ENCODE results near the gene METTL1.
A peak's percentile ranks its signal among the peaks of the same experiment; 100 is the strongest.

The METTL1 gene

DNA sequence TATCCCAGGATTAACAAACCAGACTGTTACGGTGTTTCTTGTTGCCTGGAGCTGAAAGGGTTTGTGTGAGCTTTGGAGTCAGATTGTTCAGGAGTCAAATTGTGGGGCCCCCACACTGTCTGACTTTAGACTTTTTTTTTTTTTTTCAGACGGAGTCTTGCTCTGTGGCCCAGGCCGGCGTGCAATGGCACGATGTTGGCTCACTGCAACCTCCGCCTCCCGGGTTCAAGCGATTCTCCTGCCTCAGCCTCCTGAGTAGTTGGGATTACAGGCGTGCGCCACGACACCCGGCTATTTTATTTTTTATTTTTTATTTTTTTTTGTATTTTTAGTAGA, 11.5 kb upstream of the METTL1 start:
- Histone ChIP-seq H3K23ac (ENCODE audit: low read length in 2 of 2) (no peak overlapping the region), H3K79me1 (replicated peaks; ENCODE audit: low read length, poor library complexity, severe bottlenecking) (peaks cover 23% of the 10 kb centered on the region), H3K4ac (ENCODE audit: low read depth in 1 of 2, low read length in 2 of 2) (no peak overlapping the region), H3K9ac (ENCODE audit: low read length) (peak overlapping the region; percentile 96), H2BK120ac (ENCODE audit: low read depth, low read length) (no peak overlapping the region), H4K91ac (ENCODE audit: low read length) (no peak overlapping the region), H2BK12ac (ENCODE audit: low read length in 2 of 2) (no peak overlapping the region), H2AK5ac (ENCODE audit: low read length, severe bottlenecking) (no peak overlapping the region), H2AFZ (ENCODE audit: low read depth, low read length) (no peak overlapping the region), H2BK5ac (ENCODE audit: low read depth, low read length, poor library complexity, severe bottlenecking) (no peak overlapping the region), H3K27ac (ENCODE audit: low read length, poor library complexity, severe bottlenecking) (no peak overlapping the region), H3K4me2 (ENCODE audit: low read length, poor library complexity, severe bottlenecking) (peak overlapping the region; percentile 97), H3K18ac (ENCODE audit: low read depth in 1 of 2, low read length in 2 of 2) (no peak overlapping the region), H2BK15ac (ENCODE audit: low read depth, poor library complexity, severe bottlenecking) (no peak overlapping the region), H3K27me3 (ENCODE audit: control insufficient read depth in 1 of 2, insufficient read depth in 1 of 2, low read length in 2 of 2) (no peaks in the 10 kb centered on the region), H3K4me3 (ENCODE audit: insufficient read depth in 1 of 2, low read depth in 1 of 2, low read length in 2 of 2) (peak overlapping the region in 1 of 2 experiments; percentile 99), H3K14ac (ENCODE audit: low read length in 2 of 2) (no peak overlapping the region), H3K4me1 (ENCODE audit: control insufficient read depth, insufficient read depth, low read depth, low read length) (no peaks in the 10 kb centered on the region), H3K36me3 (ENCODE audit: control insufficient read depth in 1 of 2, insufficient read depth in 2 of 2, low read depth in 1 of 2, low read length in 2 of 2) (peaks cover 16 to 57% of the 10 kb centered on the region in 2 experiments), H3K9me3 (ENCODE audit: control insufficient read depth, low read length) (no peaks in the 10 kb centered on the region), H4K8ac (ENCODE audit: low read length) (no peak overlapping the region)
- DNase-seq = no peak
- 92% methylated on average over 10 of the region's 12 CpGs for WGBS

DNA sequence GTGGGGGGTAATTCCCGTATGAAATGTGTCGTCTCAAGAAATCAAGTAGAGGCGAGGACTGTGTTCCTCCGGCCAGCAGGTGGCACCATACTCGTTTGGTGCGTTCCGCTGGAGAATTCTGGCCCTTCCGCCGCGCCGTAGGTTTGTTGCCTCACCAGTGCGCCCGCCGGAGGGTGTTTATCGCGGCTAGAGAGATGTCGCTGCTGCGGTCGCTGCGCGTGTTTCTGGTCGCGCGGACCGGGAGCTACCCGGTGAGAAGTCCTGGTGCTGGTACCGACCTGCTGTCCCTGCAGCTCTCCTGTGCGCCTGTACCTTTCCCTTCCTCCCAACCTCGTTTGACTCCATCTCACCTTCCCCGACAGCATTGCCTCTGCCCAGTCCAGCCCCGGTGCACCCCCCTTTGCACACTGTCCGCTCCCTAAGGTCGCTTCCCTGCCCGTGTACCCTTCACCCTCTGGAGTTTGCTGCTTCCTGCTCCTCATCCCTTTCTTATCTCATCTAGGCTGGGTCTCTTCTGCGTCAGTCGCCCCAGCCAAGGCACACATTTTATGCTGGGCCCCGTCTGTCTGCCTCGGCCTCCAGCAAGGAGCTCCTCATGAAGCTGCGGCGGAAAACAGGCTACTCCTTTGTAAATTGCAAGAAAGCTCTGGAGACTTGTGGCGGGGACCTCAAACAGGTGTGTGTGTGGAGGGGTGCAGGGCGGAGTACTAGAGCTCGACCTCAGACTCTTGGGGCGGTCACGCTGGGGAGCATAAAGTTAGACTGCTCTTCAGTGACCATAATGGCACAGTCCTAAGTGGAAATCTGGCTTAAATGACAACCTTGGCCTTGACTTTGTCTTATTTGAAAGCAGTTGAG, 10.9 kb upstream of the METTL1 start, which contains the start of gene TSFM:
Gene TSFM (plus strand): TSS at position 180 of the 858 bp plus-strand sequence. CDS start 15 bp downstream, at position 195.
- H4K91ac ChIP-seq (ENCODE audit: low read length) = peak within 1 kb of the TSS; percentile 66
- peak; percentile 96 for DNase-seq
- H2AFZ ChIP-seq (ENCODE audit: low read depth, low read length) = peak within 1 kb of the TSS; percentile 59
- no peaks in the 10 kb centered on the region for H3K4me1 ChIP-seq (ENCODE audit: control insufficient read depth, insufficient read depth, low read depth, low read length)
- H3K23ac ChIP-seq (ENCODE audit: low read length in 2 of 2) = no peak within 1 kb of the TSS
- H3K27ac ChIP-seq (ENCODE audit: low read length, poor library complexity, severe bottlenecking) = no peak within 1 kb of the TSS
- H2BK15ac ChIP-seq (ENCODE audit: low read depth, poor library complexity, severe bottlenecking) = peak within 1 kb of the TSS; percentile 36
- no peak within 1 kb of the TSS for H2BK5ac ChIP-seq (ENCODE audit: low read depth, low read length, poor library complexity, severe bottlenecking)
- H3K4me2 ChIP-seq (ENCODE audit: low read length, poor library complexity, severe bottlenecking) = peak within 1 kb of the TSS; percentile 97
- WGBS = 4% methylated on average over 45 of the region's 45 CpGs
- H4K8ac ChIP-seq (ENCODE audit: low read length) = peak within 1 kb of the TSS; percentile 96
- no peaks in the 10 kb centered on the region for H3K9me3 ChIP-seq (ENCODE audit: control insufficient read depth, low read length)
- peak within 1 kb of the TSS; percentile 32 to 79 for H3K4ac ChIP-seq (ENCODE audit: low read depth in 1 of 2, low read length in 2 of 2)
- peak within 1 kb of the TSS; percentile 81 to 99 for H3K4me3 ChIP-seq (ENCODE audit: insufficient read depth in 1 of 2, low read depth in 1 of 2, low read length in 2 of 2)
- peak within 1 kb of the TSS in 1 of 2 experiments; percentile 44 for H3K18ac ChIP-seq (ENCODE audit: low read depth in 1 of 2, low read length in 2 of 2)
- no peak within 1 kb of the TSS for H3K14ac ChIP-seq (ENCODE audit: low read length in 2 of 2)
- H2BK120ac ChIP-seq (ENCODE audit: low read depth, low read length) = no peak within 1 kb of the TSS
- H3K36me3 ChIP-seq (ENCODE audit: control insufficient read depth in 1 of 2, insufficient read depth in 2 of 2, low read depth in 1 of 2, low read length in 2 of 2) = peaks cover 12 to 51% of the 10 kb centered on the region in 2 experiments
- H3K27me3 ChIP-seq (ENCODE audit: control insufficient read depth in 1 of 2, insufficient read depth in 1 of 2, low read length in 2 of 2) = no peaks in the 10 kb centered on the region
- H3K79me1 ChIP-seq (replicated peaks; ENCODE audit: low read length, poor library complexity, severe bottlenecking) = peaks cover 23% of the 10 kb centered on the region
- peak within 1 kb of the TSS; percentile 96 for H3K9ac ChIP-seq (ENCODE audit: low read length)
- no peak within 1 kb of the TSS for H2BK12ac ChIP-seq (ENCODE audit: low read length in 2 of 2)
- no peak within 1 kb of the TSS for H2AK5ac ChIP-seq (ENCODE audit: low read length, severe bottlenecking)

DNA sequence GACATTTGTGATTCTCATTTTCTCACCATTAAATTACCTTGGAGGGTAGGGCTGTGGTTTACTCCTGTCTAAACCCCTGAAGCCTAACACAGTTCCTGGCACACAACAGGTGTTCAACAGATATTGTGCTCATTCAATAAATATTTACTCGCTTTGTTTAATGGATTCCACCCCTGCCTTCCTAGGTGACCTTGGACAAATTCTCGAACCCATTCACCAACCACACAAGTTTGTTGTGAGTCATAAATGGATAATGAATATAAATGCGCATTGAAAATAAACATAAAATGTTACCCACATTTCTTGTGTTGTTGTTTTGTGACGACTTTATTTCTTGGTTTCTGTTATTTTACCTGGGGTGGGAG, 10.3 kb upstream of the METTL1 start:
- Histone ChIP-seq H3K4ac (ENCODE audit: low read depth in 1 of 2, low read length in 2 of 2) (no peak overlapping the region), H3K4me3 (ENCODE audit: insufficient read depth in 1 of 2, low read depth in 1 of 2, low read length in 2 of 2) (peak overlapping the region in 1 of 2 experiments; percentile 99), H2BK15ac (ENCODE audit: low read depth, poor library complexity, severe bottlenecking) (no peak overlapping the region), H2AFZ (ENCODE audit: low read depth, low read length) (no peak overlapping the region), H3K27me3 (ENCODE audit: control insufficient read depth in 1 of 2, insufficient read depth in 1 of 2, low read length in 2 of 2) (no peaks in the 10 kb centered on the region), H4K91ac (ENCODE audit: low read length) (no peak overlapping the region), H2AK5ac (ENCODE audit: low read length, severe bottlenecking) (no peak overlapping the region), H2BK12ac (ENCODE audit: low read length in 2 of 2) (no peak overlapping the region), H3K9ac (ENCODE audit: low read length) (peak overlapping the region; percentile 96), H3K18ac (ENCODE audit: low read depth in 1 of 2, low read length in 2 of 2) (no peak overlapping the region), H3K27ac (ENCODE audit: low read length, poor library complexity, severe bottlenecking) (no peak overlapping the region), H2BK120ac (ENCODE audit: low read depth, low read length) (no peak overlapping the region), H2BK5ac (ENCODE audit: low read depth, low read length, poor library complexity, severe bottlenecking) (no peak overlapping the region), H3K36me3 (ENCODE audit: control insufficient read depth in 1 of 2, insufficient read depth in 2 of 2, low read depth in 1 of 2, low read length in 2 of 2) (peaks cover 10 to 49% of the 10 kb centered on the region in 2 experiments), H3K14ac (ENCODE audit: low read length in 2 of 2) (no peak overlapping the region), H4K8ac (ENCODE audit: low read length) (no peak overlapping the region), H3K23ac (ENCODE audit: low read length in 2 of 2) (no peak overlapping the region), H3K4me1 (ENCODE audit: control insufficient read depth, insufficient read depth, low read depth, low read length) (no peaks in the 10 kb centered on the region), H3K4me2 (ENCODE audit: low read length, poor library complexity, severe bottlenecking) (no peak overlapping the region), H3K79me1 (replicated peaks; ENCODE audit: low read length, poor library complexity, severe bottlenecking) (peaks cover 23% of the 10 kb centered on the region), H3K9me3 (ENCODE audit: control insufficient read depth, low read length) (no peaks in the 10 kb centered on the region)
- 0% methylated on average over 2 of the region's 4 CpGs for WGBS
- no peak for DNase-seq

DNA sequence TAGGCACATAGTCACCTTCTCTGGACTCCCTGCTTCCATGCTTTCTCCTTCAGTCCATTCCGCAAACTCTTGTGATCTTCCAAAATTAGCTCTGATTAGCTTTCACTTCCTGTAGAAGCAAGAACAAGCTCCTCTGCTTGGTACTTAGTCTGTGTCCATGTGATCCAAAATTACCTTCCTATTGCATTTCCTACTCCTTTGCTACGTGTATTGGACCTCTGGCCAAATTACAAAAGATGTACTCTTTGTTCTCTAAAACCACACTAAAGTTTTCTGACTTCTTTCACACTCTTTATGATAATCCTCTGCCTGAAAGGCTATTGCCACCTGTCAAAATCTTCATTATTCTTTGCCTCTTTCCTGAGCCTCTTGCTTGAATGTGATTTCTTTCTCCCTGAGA, 9.9 kb upstream of the METTL1 start:
- Histone ChIP-seq H3K23ac (ENCODE audit: low read length in 2 of 2) (no peak overlapping the region), H3K4me3 (ENCODE audit: insufficient read depth in 1 of 2, low read depth in 1 of 2, low read length in 2 of 2) (no peak overlapping the region), H3K27me3 (ENCODE audit: control insufficient read depth in 1 of 2, insufficient read depth in 1 of 2, low read length in 2 of 2) (no peaks in the 10 kb centered on the region), H2BK120ac (ENCODE audit: low read depth, low read length) (no peak overlapping the region), H4K91ac (ENCODE audit: low read length) (no peak overlapping the region), H3K27ac (ENCODE audit: low read length, poor library complexity, severe bottlenecking) (no peak overlapping the region), H4K8ac (ENCODE audit: low read length) (no peak overlapping the region), H3K4me1 (ENCODE audit: control insufficient read depth, insufficient read depth, low read depth, low read length) (no peaks in the 10 kb centered on the region), H2BK12ac (ENCODE audit: low read length in 2 of 2) (no peak overlapping the region), H3K4ac (ENCODE audit: low read depth in 1 of 2, low read length in 2 of 2) (no peak overlapping the region), H3K4me2 (ENCODE audit: low read length, poor library complexity, severe bottlenecking) (no peak overlapping the region), H2BK15ac (ENCODE audit: low read depth, poor library complexity, severe bottlenecking) (no peak overlapping the region), H2AK5ac (ENCODE audit: low read length, severe bottlenecking) (no peak overlapping the region), H2BK5ac (ENCODE audit: low read depth, low read length, poor library complexity, severe bottlenecking) (no peak overlapping the region), H3K9ac (ENCODE audit: low read length) (no peak overlapping the region), H3K18ac (ENCODE audit: low read depth in 1 of 2, low read length in 2 of 2) (no peak overlapping the region), H3K14ac (ENCODE audit: low read length in 2 of 2) (no peak overlapping the region), H3K79me1 (replicated peaks; ENCODE audit: low read length, poor library complexity, severe bottlenecking) (peaks cover 23% of the 10 kb centered on the region), H2AFZ (ENCODE audit: low read depth, low read length) (no peak overlapping the region), H3K9me3 (ENCODE audit: control insufficient read depth, low read length) (no peaks in the 10 kb centered on the region), H3K36me3 (ENCODE audit: control insufficient read depth in 1 of 2, insufficient read depth in 2 of 2, low read depth in 1 of 2, low read length in 2 of 2) (peaks cover 10 to 49% of the 10 kb centered on the region in 2 experiments)
- no peak for DNase-seq
- WGBS = 64% methylated on average over 2 of the region's 2 CpGs

Data from mesenchymal stem cell (in vitro differentiated cells and primary cell).